OCI-M2 (cell line): ENCODE measurements around the gene NUP188.

Experiments used
- DNase-seq: peaks from one replicate; lab custom pipeline; 2025; ENCODE audit not compliant: unreplicated experiment; lab: John Stamatoyannopoulos, UW

NUP188 gene

DNA sequence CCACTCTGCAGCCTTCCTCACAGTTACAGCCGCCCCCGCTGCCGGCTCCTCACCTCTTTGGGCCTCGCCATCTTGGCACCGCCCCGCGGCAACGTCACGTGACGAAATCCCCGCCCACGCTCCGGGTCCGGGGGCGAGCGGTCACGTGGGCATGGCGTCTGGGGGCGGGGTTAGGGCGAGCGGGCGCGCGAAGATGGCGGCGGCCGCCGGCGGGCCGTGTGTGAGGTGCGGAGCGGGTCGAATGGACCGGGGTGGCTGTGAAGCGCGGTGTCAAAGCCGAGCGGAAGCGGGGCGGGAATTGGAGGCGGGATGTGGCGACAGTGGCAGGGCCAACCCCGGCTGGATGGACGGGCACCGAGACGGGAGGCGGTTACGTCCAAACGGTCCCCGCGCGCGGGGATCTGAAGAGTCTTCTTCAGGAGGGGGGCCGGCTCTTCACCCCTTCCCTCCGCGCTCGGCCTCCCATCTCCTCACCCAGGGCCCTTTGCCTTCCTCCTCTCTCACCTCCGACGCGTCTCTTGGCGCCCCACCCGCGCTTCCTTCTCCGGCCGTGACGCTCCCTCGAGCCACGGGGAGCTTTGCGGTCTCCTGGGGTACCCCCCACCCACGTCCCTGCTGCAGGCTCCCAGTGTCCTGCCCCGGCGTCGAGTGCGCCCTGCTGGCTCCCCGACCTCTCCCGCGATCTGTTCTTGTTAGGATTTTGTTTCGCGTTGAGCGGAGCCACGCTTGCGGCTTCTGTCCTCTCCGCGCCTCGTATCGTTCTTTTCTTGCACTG lies at the start of gene NUP188, which contains the start of gene DOLK:
NUP188 (plus strand) TSS at position 173 of the 775 bp plus-strand sequence; CDS start at position 194, 21 bp downstream.
DOLK (minus strand) TSS at position 77 of the 775 bp plus-strand sequence. CDS start 300 bp downstream, outside the sequence.
- DNase-seq, result no peak

DNA sequence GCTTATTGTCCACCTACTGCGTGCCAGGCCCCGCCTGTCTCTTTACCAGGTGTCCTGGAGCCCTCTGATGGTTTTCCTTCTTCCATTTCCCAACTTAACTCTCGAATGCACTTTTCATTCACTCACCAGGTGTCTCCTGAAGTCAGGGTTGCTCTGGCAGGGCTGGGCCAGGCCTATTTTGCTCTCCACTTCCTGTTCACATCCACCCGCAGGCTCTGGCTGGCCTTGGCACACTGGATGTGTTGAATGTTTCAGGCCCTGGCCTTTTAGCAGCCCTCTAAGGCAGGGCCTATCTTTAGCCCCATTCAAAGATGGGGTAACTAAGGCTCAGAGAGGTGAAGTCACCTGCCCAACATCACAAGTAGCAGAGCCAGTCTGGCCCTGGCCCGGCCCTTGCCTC lies 49.1 kb upstream of the NUP188 start:
- DNase-seq, result no peak

GRCh38 chr9:128898845-128899565 lies 48.5 kb upstream of the NUP188 start:
- DNase-seq, result no peak

- no peak for DNase-seq
Observed at GRCh38 chr9:128899566-128900322, 47.8 kb upstream of the NUP188 start.

GRCh38 chr9:128901379-128901778 lies 46.1 kb upstream of the NUP188 start:
- no peak for DNase-seq

- DNase-seq, result no peak
Observed at GRCh38 chr9:128901822-128902221, 45.7 kb upstream of the NUP188 start.

- DNase-seq, result no peak
Observed at GRCh38 chr9:128902351-128903078, 45.0 kb upstream of the NUP188 start.

GRCh38 chr9:128903079-128903461 lies 44.4 kb upstream of the NUP188 start:
- DNase-seq, result no peak

DNA sequence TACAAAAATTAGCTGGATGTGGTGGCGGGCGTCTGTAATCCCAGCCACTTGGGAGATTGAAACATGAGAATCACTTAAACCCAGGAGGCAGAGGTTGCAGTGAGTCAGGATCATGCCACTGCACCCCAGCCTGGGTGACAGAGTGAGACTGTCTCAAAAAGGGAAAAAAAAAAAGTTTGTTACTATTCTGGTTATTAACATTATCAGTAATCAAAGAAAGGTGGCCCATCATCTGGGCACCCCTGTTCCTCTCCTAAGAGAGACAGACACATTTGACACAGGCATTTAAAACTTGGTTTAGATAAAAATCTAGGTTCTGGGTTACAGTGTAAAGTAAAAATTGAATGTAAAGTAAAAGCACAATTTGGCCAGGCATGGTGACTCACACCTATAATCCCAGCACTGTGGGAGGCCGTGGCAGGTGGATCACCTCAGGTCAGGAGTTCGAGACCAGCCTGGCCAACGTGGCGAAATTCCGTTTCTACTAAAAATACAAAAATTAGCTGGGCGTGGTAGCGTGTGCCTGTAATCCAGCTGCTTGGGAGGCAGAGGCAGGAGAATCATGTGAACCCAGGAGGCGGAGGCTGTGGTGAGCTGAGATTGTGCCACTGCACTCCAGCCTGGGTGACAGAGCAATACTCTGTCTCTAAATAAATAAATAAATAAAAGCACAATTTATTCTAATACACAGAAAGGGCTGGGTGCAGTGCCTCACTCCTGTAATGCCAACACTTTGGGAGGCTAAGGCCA lies 43.5 kb upstream of the NUP188 start:
- no peak for DNase-seq

GRCh38 chr9:128905964-128906363 lies 41.5 kb upstream of the NUP188 start:
- DNase-seq, result no peak

DNA sequence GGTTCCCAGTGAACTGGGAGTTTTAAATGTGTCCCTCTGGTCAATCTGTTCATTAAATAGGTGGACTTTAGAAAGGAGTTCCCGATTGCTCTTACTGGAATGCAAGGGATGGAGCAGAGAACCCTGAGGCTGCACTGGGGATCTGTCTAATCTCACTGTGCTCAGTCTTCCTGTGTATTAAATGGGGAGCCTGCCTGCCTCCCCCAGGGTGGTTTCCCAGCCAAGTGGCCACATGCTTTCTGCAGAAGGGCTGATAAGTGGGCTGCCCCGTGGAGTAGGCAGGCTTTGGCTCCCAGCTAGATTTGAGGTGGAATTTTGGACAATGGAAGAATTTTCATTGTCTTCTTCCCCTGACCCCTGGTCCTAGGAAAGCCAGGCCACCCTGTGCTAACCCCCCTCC lies 40.8 kb upstream of the NUP188 start:
- no peak for DNase-seq

DNA sequence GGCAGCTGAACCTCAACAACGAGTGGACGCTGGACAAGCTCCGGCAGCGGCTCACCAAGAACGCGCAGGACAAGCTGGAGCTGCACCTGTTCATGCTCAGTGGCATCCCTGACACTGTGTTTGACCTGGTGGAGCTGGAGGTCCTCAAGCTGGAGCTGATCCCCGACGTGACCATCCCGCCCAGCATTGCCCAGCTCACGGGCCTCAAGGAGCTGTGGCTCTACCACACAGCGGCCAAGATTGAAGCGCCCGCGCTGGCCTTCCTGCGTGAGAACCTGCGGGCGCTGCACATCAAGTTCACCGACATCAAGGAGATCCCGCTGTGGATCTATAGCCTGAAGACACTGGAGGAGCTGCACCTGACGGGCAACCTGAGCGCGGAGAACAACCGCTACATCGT lies 39.1 kb upstream of the NUP188 start:
- no peak for DNase-seq

GRCh38 chr9:128909859-128910258 lies 37.6 kb upstream of the NUP188 start:
- DNase-seq, result no peak

DNA sequence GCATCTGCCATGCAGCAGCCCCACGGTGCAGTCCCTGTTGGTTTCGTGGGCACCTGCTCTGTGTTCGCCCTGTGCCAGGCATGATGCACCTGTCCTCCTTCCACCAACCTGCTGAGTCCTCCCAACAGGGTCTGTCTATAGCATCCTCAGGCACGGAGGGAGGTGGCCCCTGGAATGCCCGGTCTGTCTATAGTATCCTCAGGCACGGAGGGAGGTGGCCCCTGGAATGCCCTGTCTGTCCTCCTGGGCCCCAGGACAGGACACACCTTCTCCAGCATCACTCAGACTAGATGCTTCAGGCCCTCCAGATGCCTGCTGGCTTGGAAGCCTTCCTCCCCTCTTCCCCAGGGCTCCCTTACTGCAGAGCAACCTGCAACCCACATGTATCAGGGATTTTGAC lies 36.6 kb upstream of the NUP188 start:
- DNase-seq, result no peak

GRCh38 chr9:128911529-128912035 lies 35.9 kb upstream of the NUP188 start:
- no peak for DNase-seq

- DNase-seq, result no peak
Observed at GRCh38 chr9:128912270-128912853, 35.1 kb upstream of the NUP188 start.

- DNase-seq, result no peak
Observed at GRCh38 chr9:128913048-128913900, 34.2 kb upstream of the NUP188 start.

DNA sequence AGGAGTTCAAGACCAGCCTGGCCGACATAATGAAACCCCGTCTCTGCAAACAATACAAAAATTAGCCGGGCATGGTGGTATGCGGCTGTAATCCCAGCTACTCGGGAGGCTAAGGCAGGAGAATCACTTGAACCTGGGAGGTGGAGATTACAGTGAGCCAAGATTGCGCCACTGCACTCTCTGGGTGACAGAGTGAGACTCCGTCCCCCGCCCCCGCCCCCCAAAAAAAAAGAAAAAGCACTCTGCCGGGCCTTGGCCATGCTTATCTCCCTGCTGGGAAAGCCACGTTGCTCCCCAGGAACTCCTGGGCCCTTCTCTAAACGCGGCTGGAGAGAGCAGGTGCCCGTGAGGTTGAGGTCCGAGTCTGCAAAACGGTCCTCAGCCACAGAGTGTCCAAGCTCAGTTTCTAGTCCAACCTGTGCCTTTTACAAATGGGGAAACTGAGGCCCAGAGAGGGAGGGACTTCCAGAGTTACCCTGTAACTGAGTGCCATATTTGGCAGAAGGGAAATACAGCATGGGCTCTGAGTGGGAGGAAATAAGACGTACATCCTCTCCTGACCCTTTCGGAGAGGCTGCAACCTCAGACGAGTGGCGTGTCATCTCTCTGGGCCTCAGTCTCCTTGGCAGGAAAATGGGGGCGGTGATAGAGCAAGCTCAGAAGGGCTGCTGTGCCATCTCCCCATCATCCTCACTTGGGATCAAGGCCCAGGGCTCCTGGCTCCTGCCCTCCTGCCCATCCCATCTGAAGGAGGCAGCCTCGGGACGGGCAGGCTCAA lies 33.3 kb upstream of the NUP188 start:
- DNase-seq, result no peak
